Activated naive CD4-positive, alpha-beta T cell treated with anti-CD3 and anti-CD28 coated beads for 36 hours (primary cell): ENCODE data around the gene SYNPR. TPM values are rescaled to one million over a fixed set of nuclear protein-coding genes. Genes with fewer than 3 reads are reported as not detected.

Source experiments
- CTCF ChIA-PET: fragments of 350-600 bp; sonication (Branson Sonifier 250); formaldehyde crosslinking; loops from one replicate; lab custom pipeline; 2021; ENCODE audit warnings: antibody characterized with exemption; lab: Charles Lee
- DNase-seq: peaks from one replicate; pipeline ENCODE4 v3.0.0-alpha.2; 2020
- H3K27ac Mint-ChIP-seq: one replicate; pipeline ENCODE4 v1.8.0; 2021; ENCODE audit warnings: mild to moderate bottlenecking, mixed read lengths
- H3K27me3 Mint-ChIP-seq: one replicate; pipeline ENCODE4 v1.8.0; 2021; ENCODE audit warnings: low read depth, mixed read lengths
- H3K36me3 Mint-ChIP-seq: one replicate; pipeline ENCODE4 v1.8.0; 2021; ENCODE audit warnings: low read depth, mixed read lengths
- H3K4me1 Mint-ChIP-seq: one replicate; pipeline ENCODE4 v1.8.0; 2021; ENCODE audit warnings: low read depth, mixed read lengths
- H3K4me3 Mint-ChIP-seq: one replicate; pipeline ENCODE4 v1.8.0; 2021; ENCODE audit warnings: mild to moderate bottlenecking, moderate library complexity, mixed read lengths
- H3K9me3 Mint-ChIP-seq: one replicate; pipeline ENCODE4 v1.8.0; 2021; ENCODE audit warnings: mixed read lengths
- intact Hi-C: fragments of 100-400 bp; cut with micrococcal nuclease; formaldehyde crosslinking; loops from one replicate; pipeline ENCODE4 v1.15.1; 2023
- total RNA-seq, 2 experiments: library from RNA; stranded (reverse); gene quantifications; one replicate each; pipeline ENCODE4 v1.2.3, GENCODE V29; 2021

SYNPR gene
- total RNA-seq, 2 experiments from 2014 or later: not detected

DNA sequence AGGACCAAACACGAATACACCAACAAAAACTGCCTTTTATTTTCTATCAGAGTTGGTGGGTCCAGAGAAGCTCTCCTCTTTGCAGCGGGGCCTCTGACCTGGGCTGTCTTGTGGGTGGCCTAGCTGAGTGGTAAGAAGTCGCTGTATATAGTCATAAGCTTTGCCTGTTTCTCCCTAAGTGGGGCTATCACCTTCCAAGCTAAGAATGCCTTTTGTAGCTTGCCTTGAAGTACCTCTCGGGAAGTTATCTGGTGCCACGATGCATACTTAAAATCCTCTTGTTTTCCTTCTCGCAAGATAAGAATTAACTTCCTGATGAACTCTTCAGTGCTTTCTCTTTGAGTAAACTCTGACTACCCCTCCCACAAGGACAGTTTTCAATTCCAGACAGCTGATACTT, 178.8 kb downstream of the SYNPR start:
- Mint-ChIP-seq H3K27me3 (no peaks in the 10 kb centered on the region), H3K27ac (no peak overlapping the region), H3K4me3 (no peak overlapping the region), H3K9me3 (no peaks in the 10 kb centered on the region), H3K36me3 (no peaks in the 10 kb centered on the region), H3K4me1 (no peaks in the 10 kb centered on the region)
- DNase-seq: no peak
- intact Hi-C loops: no loop called here
- CTCF ChIA-PET: no interaction called here

DNA sequence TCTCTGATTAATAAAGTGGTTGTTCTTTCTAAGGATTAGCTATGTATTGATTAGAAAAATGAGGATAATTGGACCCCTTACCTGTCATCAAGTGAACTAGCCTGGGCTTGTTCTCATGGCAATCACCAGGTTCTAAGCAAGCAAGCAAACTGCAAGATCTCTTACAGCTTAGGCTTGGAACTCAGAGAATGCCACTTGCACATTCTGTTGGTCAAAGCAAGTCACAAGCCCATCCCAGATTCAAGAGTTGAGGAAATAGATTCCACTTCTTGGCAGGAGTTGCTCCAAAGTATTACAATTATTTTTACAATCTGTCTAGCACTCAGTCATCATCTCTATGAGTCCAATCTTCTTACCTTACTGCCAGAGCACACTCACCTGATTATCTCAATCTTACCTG, 180.3 kb downstream of the SYNPR start:
- intact Hi-C loops: no loop called here
- Mint-ChIP-seq H3K36me3 (no peaks in the 10 kb centered on the region), H3K4me3 (no peak overlapping the region), H3K4me1 (no peaks in the 10 kb centered on the region), H3K27me3 (no peaks in the 10 kb centered on the region), H3K9me3 (no peaks in the 10 kb centered on the region), H3K27ac (no peak overlapping the region)
- CTCF ChIA-PET: no interaction called here
- DNase-seq: no peak

DNA sequence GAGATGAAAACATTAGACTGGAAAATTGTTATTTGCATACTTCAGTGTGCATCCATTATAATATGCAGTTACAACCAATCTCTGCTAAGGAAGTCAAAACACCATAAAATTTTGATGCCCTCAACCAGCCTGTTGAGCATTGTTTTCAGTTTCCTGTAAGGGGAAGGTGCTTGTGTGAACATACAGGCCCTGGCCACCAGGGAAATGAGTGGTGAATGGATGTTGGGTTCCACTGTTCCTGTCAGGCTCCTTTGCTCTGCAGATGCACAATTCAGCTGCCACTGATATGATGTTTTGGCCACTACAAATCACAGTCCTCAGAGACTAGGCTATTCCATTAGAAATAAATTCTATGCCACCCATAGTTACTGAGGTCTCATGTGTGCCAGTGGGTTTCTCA, 184.6 kb downstream of the SYNPR start:
- CTCF ChIA-PET: no interaction called here
- no peaks in the 10 kb centered on the region for H3K36me3 Mint-ChIP-seq
- DNase-seq: no peak
- peaks cover 3% of the 10 kb centered on the region for H3K27me3 Mint-ChIP-seq
- H3K4me3 Mint-ChIP-seq: no peak overlapping the region
- intact Hi-C loops: no loop called here
- no peaks in the 10 kb centered on the region for H3K4me1 Mint-ChIP-seq
- no peak overlapping the region for H3K27ac Mint-ChIP-seq
- H3K9me3 Mint-ChIP-seq: no peaks in the 10 kb centered on the region

DNA sequence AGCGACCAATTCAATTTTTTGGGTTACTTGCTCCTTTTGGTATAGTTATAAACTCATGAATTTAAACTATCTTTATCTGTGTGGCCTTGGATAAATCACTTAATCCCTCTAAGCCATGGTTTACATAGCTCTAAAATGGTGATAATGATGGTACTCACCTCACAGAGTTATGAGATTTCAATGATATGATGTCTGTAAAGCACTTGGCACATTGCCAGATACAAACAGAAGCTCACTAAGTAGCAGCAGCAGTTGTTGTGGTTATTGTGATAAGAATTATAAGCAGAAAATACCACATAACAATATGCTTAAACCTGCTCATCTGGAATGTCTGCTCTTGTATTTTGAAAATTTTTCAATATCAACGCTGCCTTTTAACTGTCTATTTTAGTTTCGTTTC, 189.3 kb downstream of the SYNPR start:
- Mint-ChIP-seq H3K27me3 (peaks cover 7% of the 10 kb centered on the region), H3K4me3 (no peak overlapping the region), H3K9me3 (no peaks in the 10 kb centered on the region), H3K4me1 (no peaks in the 10 kb centered on the region), H3K36me3 (no peaks in the 10 kb centered on the region), H3K27ac (no peak overlapping the region)
- DNase-seq: no peak
- intact Hi-C loops: no loop called here
- CTCF ChIA-PET: interaction anchor here (0.7 kb wide), 1 partner anchor 1165 kb away, joined by 5 read pairs; no protein-coding TSS in a partner anchor

DNA sequence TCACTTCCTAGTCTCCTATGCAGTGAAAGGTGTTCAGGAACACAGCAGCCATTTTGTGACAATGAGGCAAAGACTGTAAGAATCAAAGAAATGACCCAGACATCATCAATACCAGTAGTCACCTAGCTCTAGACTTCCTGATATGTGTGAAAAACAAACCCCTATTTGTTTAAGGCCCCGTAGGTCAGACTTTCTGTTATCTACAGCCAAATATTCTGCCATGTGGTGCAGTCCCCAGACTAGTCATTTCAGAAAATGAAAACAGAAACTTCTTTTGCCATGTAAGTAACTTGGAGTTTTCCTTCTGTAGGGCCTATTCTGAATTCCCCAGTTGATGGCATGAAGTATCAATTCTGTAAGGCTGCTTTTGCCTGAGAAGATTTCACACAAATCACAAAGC, 192.6 kb downstream of the SYNPR start:
- Mint-ChIP-seq H3K4me3 (no peak overlapping the region), H3K27me3 (peaks cover 3% of the 10 kb centered on the region)
- CTCF ChIA-PET: no interaction called here

DNA sequence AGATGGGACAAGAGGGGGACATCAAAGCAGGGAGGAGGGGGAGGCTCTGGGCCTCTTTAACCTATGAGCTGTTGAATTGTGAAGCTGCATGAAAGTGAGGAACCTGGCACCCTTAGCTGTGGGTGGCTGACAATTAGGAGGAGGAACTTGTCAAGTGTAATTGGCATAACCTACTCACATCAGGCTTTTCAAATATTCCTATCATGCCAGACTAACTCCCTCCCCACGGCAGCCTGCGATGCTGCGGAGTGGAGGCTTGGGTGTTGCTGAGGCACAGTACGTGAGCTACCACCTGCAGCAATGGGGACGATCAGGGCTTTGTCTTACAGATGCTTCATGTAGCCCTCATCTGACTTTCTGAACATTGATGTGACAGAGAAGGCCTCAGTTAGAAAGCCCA, 193.7 kb downstream of the SYNPR start:
- no peaks in the 10 kb centered on the region for H3K9me3 Mint-ChIP-seq
- no peak for DNase-seq
- H3K4me1 Mint-ChIP-seq: no peaks in the 10 kb centered on the region
- intact Hi-C loops: no loop called here
- no peak overlapping the region for H3K27ac Mint-ChIP-seq
- CTCF ChIA-PET: interaction anchor here (0.6 kb wide), 1 partner anchor 19 kb away, joined by 3 read pairs; no protein-coding TSS in a partner anchor
- H3K36me3 Mint-ChIP-seq: no peaks in the 10 kb centered on the region
- no peak overlapping the region for H3K4me3 Mint-ChIP-seq
- H3K27me3 Mint-ChIP-seq: peaks cover 3% of the 10 kb centered on the region

More for the DNA sequence above, 192.6 kb downstream of the SYNPR start:
- no peak for DNase-seq
- intact Hi-C loops: no loop called here
- no peaks in the 10 kb centered on the region for H3K4me1 Mint-ChIP-seq
- no peaks in the 10 kb centered on the region for H3K36me3 Mint-ChIP-seq
- H3K27ac Mint-ChIP-seq: no peak overlapping the region
- H3K9me3 Mint-ChIP-seq: no peaks in the 10 kb centered on the region

DNA sequence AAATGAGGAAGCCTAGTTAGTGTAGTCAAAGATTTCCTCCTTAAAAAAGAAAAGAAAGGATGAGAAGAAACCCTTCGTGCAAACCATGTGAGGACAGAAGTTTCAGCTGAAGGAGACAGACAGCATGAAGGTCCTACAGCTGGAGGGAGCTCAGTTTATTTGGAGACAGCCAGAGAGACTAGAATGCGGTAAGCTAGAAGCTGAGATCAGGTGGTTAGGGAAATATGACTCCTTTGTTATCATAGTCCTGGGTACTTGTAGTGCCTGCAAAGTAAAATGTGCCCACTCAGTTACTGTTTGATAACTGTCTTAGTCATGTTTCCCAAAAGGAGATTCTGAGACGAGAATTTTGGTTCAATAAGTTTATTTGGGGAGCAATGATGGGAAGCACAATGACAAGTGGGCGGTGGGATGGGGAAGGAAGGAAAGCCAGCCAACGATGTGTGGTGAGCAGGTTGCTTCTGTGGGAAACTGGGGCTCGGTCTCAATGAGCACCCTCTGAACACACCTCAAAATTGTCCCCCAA, 195.6 kb downstream of the SYNPR start:
- Mint-ChIP-seq H3K36me3 (no peaks in the 10 kb centered on the region), H3K9me3 (no peaks in the 10 kb centered on the region), H3K27ac (no peak overlapping the region), H3K4me1 (no peaks in the 10 kb centered on the region), H3K4me3 (no peak overlapping the region), H3K27me3 (peaks cover 3% of the 10 kb centered on the region)
- DNase-seq: no peak
- CTCF ChIA-PET: no interaction called here
- intact Hi-C loops: no loop called here

DNA sequence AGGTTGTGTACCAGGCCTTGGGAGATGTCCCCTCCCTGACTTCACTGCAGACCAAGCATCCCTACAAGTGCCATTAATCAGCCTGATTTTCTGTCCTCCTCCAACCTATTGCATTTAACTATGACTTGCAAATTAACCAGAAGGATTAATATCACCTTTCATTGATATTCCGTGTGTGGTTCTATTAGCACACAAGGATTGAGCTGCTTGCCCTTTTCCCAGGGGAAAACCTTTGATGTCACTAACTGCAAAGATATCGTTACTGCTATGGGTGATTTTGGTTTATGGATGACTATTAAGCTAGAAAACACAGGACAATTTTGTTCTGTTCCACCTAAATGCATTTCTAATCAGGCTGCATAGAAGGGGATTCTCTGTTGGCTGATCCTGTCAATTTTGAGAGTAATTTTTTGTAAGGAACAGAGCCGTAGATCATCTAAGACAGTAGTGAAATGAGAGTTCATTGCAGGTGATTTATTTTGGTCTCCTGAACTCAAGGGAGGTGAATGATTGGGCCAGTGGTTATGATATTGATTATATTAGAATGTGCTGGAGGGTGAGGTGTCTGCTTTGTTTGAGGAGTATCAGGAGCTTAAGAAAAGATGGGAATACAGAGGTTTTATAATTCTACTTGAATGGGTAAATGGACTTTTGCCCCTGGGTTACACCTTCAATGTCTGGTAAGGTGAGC, 196.9 kb downstream of the SYNPR start:
- H3K36me3 Mint-ChIP-seq: no peaks in the 10 kb centered on the region
- H3K27me3 Mint-ChIP-seq: peaks cover 3% of the 10 kb centered on the region
- no peaks in the 10 kb centered on the region for H3K4me1 Mint-ChIP-seq
- DNase-seq: no peak
- H3K9me3 Mint-ChIP-seq: no peaks in the 10 kb centered on the region
- CTCF ChIA-PET: no interaction called here
- H3K27ac Mint-ChIP-seq: no peak overlapping the region
- intact Hi-C loops: no loop called here
- H3K4me3 Mint-ChIP-seq: no peak overlapping the region

DNA sequence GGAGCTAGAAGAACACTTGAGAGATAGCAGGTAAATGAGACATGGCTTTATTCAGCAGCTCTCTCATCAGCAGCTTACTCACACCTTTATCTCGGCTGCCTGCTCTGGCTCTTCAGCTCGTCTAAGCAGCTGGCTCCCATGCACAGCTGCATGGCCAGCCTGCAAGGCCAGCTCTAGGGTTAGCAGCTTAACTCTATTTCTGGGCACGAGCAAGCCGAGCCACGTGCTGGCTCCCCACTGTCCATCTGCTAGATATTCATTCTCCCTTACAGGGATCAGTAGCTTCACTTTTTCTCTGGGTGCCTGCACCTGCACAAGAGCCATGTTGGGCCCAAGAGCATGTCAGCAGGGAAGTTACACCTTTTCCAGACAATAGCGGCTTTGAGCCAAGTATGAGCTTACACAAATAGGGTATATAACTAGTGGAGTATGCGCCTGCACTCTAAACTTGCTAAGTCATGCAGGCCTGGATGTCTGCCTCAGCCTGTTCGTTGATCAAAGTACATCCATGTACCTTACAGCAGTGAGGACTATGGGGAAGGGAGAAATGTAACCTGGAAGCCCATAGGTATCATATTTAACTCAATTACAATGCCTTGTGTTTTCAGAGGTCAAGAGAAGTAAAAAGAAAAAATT, 199.5 kb downstream of the SYNPR start:
- DNase-seq: no peak
- intact Hi-C loops: no loop called here
- CTCF ChIA-PET: no interaction called here

DNA sequence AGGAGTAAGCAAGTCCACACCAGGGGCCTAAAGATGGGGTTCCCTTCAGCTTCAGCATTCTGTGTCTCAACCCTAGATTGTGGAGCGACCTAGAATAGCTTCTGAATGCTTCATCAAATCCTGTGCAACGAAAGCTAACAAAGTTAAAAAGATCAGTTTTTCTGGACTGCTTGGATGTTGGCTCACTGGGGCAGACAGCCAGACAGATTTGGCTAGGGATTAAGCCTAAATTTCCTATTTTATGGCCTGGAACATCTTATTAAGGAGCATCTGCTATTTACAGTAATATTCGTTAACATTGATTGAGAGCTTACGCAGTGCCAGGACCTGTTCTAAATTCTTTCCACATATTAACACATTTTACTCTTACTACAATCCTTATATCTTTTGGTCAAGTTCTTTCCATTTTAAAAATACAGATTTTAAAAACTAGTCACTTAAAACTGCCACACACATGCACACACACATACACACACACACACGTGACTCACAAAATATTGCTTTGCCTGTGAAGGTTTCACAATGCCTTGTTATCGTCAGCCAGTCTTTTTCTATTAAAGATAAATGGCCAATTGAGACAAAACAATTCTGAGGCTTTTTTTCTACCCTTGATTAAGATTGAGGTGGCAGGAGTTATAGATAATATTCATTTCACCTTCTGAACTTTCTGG, 201.0 kb downstream of the SYNPR start:
- no peaks in the 10 kb centered on the region for H3K4me1 Mint-ChIP-seq
- no peak for DNase-seq
- intact Hi-C loops: no loop called here
- no peaks in the 10 kb centered on the region for H3K9me3 Mint-ChIP-seq
- CTCF ChIA-PET: interaction anchor here (0.7 kb wide), 1 partner anchor 1812 kb away, joined by 3 read pairs; no protein-coding TSS in a partner anchor
- no peak overlapping the region for H3K4me3 Mint-ChIP-seq
- no peaks in the 10 kb centered on the region for H3K36me3 Mint-ChIP-seq
- H3K27me3 Mint-ChIP-seq: no peaks in the 10 kb centered on the region
- H3K27ac Mint-ChIP-seq: no peak overlapping the region

More for the DNA sequence above, 199.5 kb downstream of the SYNPR start:
- H3K27me3 Mint-ChIP-seq: no peaks in the 10 kb centered on the region
- H3K4me3 Mint-ChIP-seq: no peak overlapping the region
- H3K9me3 Mint-ChIP-seq: no peaks in the 10 kb centered on the region
- no peaks in the 10 kb centered on the region for H3K4me1 Mint-ChIP-seq
- H3K27ac Mint-ChIP-seq: no peak overlapping the region
- H3K36me3 Mint-ChIP-seq: no peaks in the 10 kb centered on the region

DNA sequence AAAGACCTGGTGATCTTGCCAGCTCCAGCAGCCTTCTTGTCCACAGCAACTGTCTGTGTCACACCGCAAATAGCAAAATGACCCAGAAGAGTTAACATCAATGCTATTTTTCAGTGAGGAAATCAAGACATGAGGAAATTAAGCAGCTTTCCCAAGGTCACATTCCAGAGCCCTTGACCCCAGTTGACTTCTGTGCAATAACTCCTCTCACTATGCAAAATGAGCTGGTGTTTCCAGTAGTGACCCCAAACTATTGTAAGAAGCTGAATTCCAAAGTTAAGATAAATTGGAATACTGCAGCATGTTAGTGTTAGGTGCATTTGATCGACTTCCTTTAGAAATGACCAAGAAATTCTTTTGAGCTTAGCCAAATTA, 201.5 kb downstream of the SYNPR start:
- no peak for DNase-seq
- Mint-ChIP-seq H3K4me3 (no peak overlapping the region), H3K27ac (no peak overlapping the region), H3K27me3 (no peaks in the 10 kb centered on the region), H3K36me3 (no peaks in the 10 kb centered on the region), H3K4me1 (no peaks in the 10 kb centered on the region), H3K9me3 (no peaks in the 10 kb centered on the region)
- intact Hi-C loops: no loop called here
- CTCF ChIA-PET: no interaction called here

DNA sequence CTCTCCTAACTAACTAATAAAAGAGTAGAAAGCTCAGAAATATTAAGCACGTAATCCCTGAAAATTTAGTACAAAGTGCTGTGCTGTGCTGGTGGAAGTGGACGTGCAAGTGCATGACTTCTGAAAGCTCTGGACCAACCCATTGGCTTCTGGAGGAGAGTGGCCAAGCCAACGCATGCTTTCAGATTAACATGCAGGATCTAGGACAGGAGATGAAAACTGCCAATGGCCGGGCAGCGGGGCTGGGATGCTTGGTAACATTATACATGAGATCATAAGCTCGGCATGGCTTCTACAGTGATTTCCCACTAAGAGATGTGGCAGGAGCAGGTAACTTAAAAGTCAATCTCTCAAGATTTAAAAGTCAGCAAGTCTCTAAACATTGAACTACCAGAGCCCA, 203.5 kb downstream of the SYNPR start:
- no peaks in the 10 kb centered on the region for H3K4me1 Mint-ChIP-seq
- no peaks in the 10 kb centered on the region for H3K27me3 Mint-ChIP-seq
- intact Hi-C loops: no loop called here
- no peak overlapping the region for H3K4me3 Mint-ChIP-seq
- H3K9me3 Mint-ChIP-seq: no peaks in the 10 kb centered on the region
- no peaks in the 10 kb centered on the region for H3K36me3 Mint-ChIP-seq
- DNase-seq: no peak
- CTCF ChIA-PET: no interaction called here
- H3K27ac Mint-ChIP-seq: no peak overlapping the region
